K562 (cell line): ENCODE data around the gene TNFRSF19. TPM values are rescaled to one million over a fixed set of nuclear protein-coding genes. Genes with fewer than 3 reads are reported as not detected.

Source experiments
- ATAC-seq: fragments of 200-7000 bp; cut with Tn5 transposase; 3 replicates; pipeline ENCODE4 v1.9.1; 2020; ENCODE audit warnings: moderate library complexity
- BruUV-seq: library from RNA; stranded (reverse); fragments of 400-500 nt; replicated peaks from 2 replicates; lab custom pipeline; 2021; lab: Mats Ljungman, UMichigan
- CTCF ChIA-PET: fragments of 300-600 bp; formaldehyde crosslinking; extraction: SDS; loops from one replicate; lab custom pipeline; 2021; ENCODE audit warnings: low intra/inter-chr PET ratio; lab: Yijun Ruan, JAX
- POLR2A ChIA-PET: fragments of 300-600, 350-650 bp; sonication (Branson Sonifier 250); formaldehyde crosslinking; extraction: SDS; loops from one replicate; lab custom pipeline; 2021; ENCODE audit warnings: antibody characterized with exemption, inconsistent platforms; lab: Yijun Ruan, JAX
- DNase-seq, 4 experiments: peaks; one replicate each; pipeline versions ENCODE4 v3.0.0 to v3.0.0-alpha.2; 2011 to 2018; ENCODE audit warnings: low spot score in 3 of 4, mixed read lengths in 3 of 4; ENCODE audit errors: extremely low read depth in 1 of 4
- FAIRE-seq: peaks from 2 replicates; lab custom pipeline; 2011; peaks lifted over from hg19 to GRCh38; lab: Jason Lieb, UNC
- H2AFZ ChIP-seq: 2 replicates; pipeline ENCODE4 v1.6.0; 2011; ENCODE audit warnings: low read depth, low read length, control low read depth, inconsistent platforms
- H3K27ac ChIP-seq: fragments of 200-600 bp; 3 replicates; pipeline ENCODE4 v1.8.0; 2011; ENCODE audit warnings: low read depth, mild to moderate bottlenecking, control low read depth, inconsistent platforms, low read length, moderate library complexity, mixed read lengths; ENCODE audit errors: extremely low read depth
- H3K27me3 ChIP-seq, 2 experiments: fragments of 300-600 bp in 1 of 2; 2 replicates in 1 of 2; 3 replicates in 1 of 2; pipeline versions ENCODE4 v1.6.0 to v1.8.0; 2011; ENCODE audit warnings: inconsistent platforms in 2 of 2, low read length in 2 of 2, mild to moderate bottlenecking in 1 of 2, mixed read lengths in 1 of 2, moderate library complexity in 1 of 2; ENCODE audit not compliant: control insufficient read depth in 2 of 2, insufficient read depth in 2 of 2
- H3K36me3 ChIP-seq: fragments of 300-600 bp; 3 replicates; pipeline ENCODE4 v1.8.0; 2011; ENCODE audit warnings: mild to moderate bottlenecking, low read length, inconsistent platforms; ENCODE audit not compliant: control insufficient read depth, insufficient read depth
- H3K4me1 ChIP-seq, 2 experiments: fragments of 200-600 bp in 1 of 2; replicated peaks in 1 of 2; 2 replicates in 1 of 2; 3 replicates in 1 of 2; pipeline versions ENCODE4 v1.5.1 to v1.8.0; 2011; ENCODE audit warnings: inconsistent platforms in 2 of 2, low read length in 2 of 2, mild to moderate bottlenecking in 1 of 2, mixed read lengths in 1 of 2, moderate library complexity in 1 of 2; ENCODE audit not compliant: control insufficient read depth in 2 of 2, insufficient read depth in 2 of 2
- H3K4me2 ChIP-seq: 2 replicates; pipeline ENCODE4 v1.6.1; 2011; ENCODE audit warnings: low read length, control low read depth, inconsistent platforms, mixed read lengths; ENCODE audit not compliant: insufficient read depth
- H3K4me3 ChIP-seq: fragments of 200-600 bp; sonication (generic), shearing (Covaris generic); 2 replicates; pipeline ENCODE4 v1.5.1; 2016; ENCODE audit warnings: control low read depth, inconsistent platforms
- H3K79me2 ChIP-seq: fragments of 200-600 bp; 3 replicates; pipeline ENCODE4 v1.8.0; 2011; ENCODE audit warnings: low read length, inconsistent platforms; ENCODE audit not compliant: control insufficient read depth, insufficient read depth
- H3K9ac ChIP-seq, 2 experiments: 2 replicates each; pipeline versions ENCODE4 v1.6.0 to v1.6.1; 2011; ENCODE audit warnings: low read depth in 2 of 2, low read length in 2 of 2, control low read depth in 1 of 2, inconsistent platforms in 1 of 2, mild to moderate bottlenecking in 1 of 2, mixed read lengths in 1 of 2; ENCODE audit not compliant: insufficient read depth in 1 of 2
- H3K9me1 ChIP-seq: one replicate; pipeline ENCODE4 v1.6.0; 2011; ENCODE audit warnings: inconsistent platforms, mild to moderate bottlenecking, low read length, moderate library complexity; ENCODE audit not compliant: control insufficient read depth, insufficient read depth
- H3K9me3 ChIP-seq: replicated peaks from 2 replicates; pipeline ENCODE4 v1.5.1; 2011; ENCODE audit warnings: low read depth, low read length, inconsistent platforms; ENCODE audit not compliant: control insufficient read depth, insufficient read depth
- H4K20me1 ChIP-seq: replicated peaks from 2 replicates; pipeline ENCODE4 v1.6.1; 2011; ENCODE audit warnings: low read length, inconsistent platforms, mixed read lengths; ENCODE audit not compliant: control insufficient read depth, insufficient read depth
- CSDE1 ChIP-seq, 2 experiments: fragments of 450-650 bp; IDR thresholded peaks; 2 replicates each; pipeline ENCODE4 v1.6.1; 2016; ENCODE audit warnings: mild to moderate bottlenecking in 1 of 2
- EHMT2 ChIP-seq: fragments of 450-650 bp; IDR thresholded peaks from 2 replicates; pipeline ENCODE4 v1.6.1; 2018; ENCODE audit warnings: antibody characterized with exemption
- ELK1 ChIP-seq: sonication (generic); formaldehyde crosslinking; IDR thresholded peaks from 2 replicates; pipeline ENCODE4 v1.8.1; 2022; ENCODE audit warnings: missing genetic modification reagents
- EWSR1 ChIP-seq: fragments of 450-650 bp; IDR thresholded peaks from 2 replicates; pipeline ENCODE4 v1.6.1; 2018; ENCODE audit warnings: borderline replicate concordance, mild to moderate bottlenecking, low read depth, moderate library complexity; ENCODE audit not compliant: partially characterized antibody
- HINFP ChIP-seq: fragments of 450-650 bp; conservative IDR thresholded peaks from 2 replicates; pipeline ENCODE4 v1.6.1; 2016; ENCODE audit warnings: missing genetic modification characterization, low read depth, mild to moderate bottlenecking, control low read depth, missing compliant biosample characterization
- HOXB6 ChIP-seq: fragments of 250-450 bp; sonication (Bioruptor Pico); IDR thresholded peaks from 2 replicates; pipeline ENCODE4 v1.5.1; 2022; ENCODE audit warnings: mild to moderate bottlenecking, borderline replicate concordance
- ILK ChIP-seq: fragments of 450-650 bp; IDR thresholded peaks from 2 replicates; pipeline ENCODE4 v1.6.1; 2016; ENCODE audit warnings: missing genetic modification characterization, low read depth, mild to moderate bottlenecking, missing compliant biosample characterization, moderate library complexity, borderline replicate concordance
- RAD51 ChIP-seq: fragments of 450-650 bp; IDR thresholded peaks from 2 replicates; pipeline ENCODE4 v1.7.1; 2016; ENCODE audit warnings: low read depth, mild to moderate bottlenecking, borderline replicate concordance
- RBM17 ChIP-seq: fragments of 200-400 bp; formaldehyde crosslinking; IDR thresholded peaks from 2 replicates; pipeline ENCODE4 v1.6.1; 2017; ENCODE audit warnings: low read depth, mild to moderate bottlenecking, low read length, borderline replicate concordance
- SIX5 ChIP-seq, 2 experiments: IDR thresholded peaks; 2 replicates each; pipeline ENCODE4 v1.6.1; 2011; ENCODE audit warnings: low read length in 2 of 2, borderline replicate concordance in 1 of 2, low read depth in 1 of 2, mild to moderate bottlenecking in 1 of 2, moderate library complexity in 1 of 2; ENCODE audit not compliant: insufficient read depth in 1 of 2
- SREBF2 ChIP-seq: sonication (generic); formaldehyde crosslinking; IDR thresholded peaks from 2 replicates; pipeline ENCODE4 v1.4.0; 2020; ENCODE audit warnings: mild to moderate bottlenecking, missing genetic modification reagents
- ZBTB9 ChIP-seq: fragments of 450-650 bp; formaldehyde crosslinking; IDR thresholded peaks from 2 replicates; pipeline ENCODE4 v1.4.0; 2020; ENCODE audit warnings: mild to moderate bottlenecking, moderate library complexity
- ZEB2 ChIP-seq: fragments of 450-650 bp; IDR thresholded peaks from 2 replicates; pipeline ENCODE4 v1.6.1; 2016
- ZNF274 ChIP-seq: IDR thresholded peaks from 2 replicates; pipeline ENCODE4 v1.6.1; 2011; ENCODE audit warnings: low read depth, mild to moderate bottlenecking, low read length, moderate library complexity, borderline replicate concordance
- ZNF449 ChIP-seq: fragments of 250-450 bp; sonication (Bioruptor Pico); IDR thresholded peaks from 2 replicates; pipeline ENCODE4 v1.8.0; 2022; ENCODE audit warnings: moderate library complexity, mild to moderate bottlenecking, inconsistent platforms
- ZNF589 ChIP-seq: fragments of 200-800 bp; sonication (Bioruptor generic); IDR thresholded peaks from 2 replicates; pipeline ENCODE4 v1.6.1; 2016; ENCODE audit warnings: low read depth, missing genetic modification characterization, missing compliant biosample characterization
- ZNF75A ChIP-seq: fragments of 450-650 bp; formaldehyde crosslinking; IDR thresholded peaks from 2 replicates; pipeline ENCODE4 v1.4.0; 2020; ENCODE audit warnings: mild to moderate bottlenecking
- ZNF764 ChIP-seq: fragments of 250-450 bp; sonication (Bioruptor Pico); IDR thresholded peaks from 2 replicates; pipeline ENCODE4 v1.4.0; 2020; ENCODE audit warnings: low read depth, mild to moderate bottlenecking, moderate library complexity
- WGBS: fragments of 100-300 bp; shearing (Covaris generic); methylation state at CpG from one replicate; pipeline ENCODE4 v1.1.6; 2016; ENCODE audit warnings: low coverage, mixed read lengths; ENCODE audit not compliant: insufficient coverage; ENCODE audit errors: missing lambda C conversion rate; 5-methylcytosine and 5-hydroxymethylcytosine counted together
- in situ Hi-C: fragments of 300-500 bp; cut with MboI; formaldehyde crosslinking; loops from 4 replicates; pipeline ENCODE4 v1.15.0; 2018; ENCODE audit warnings: inconsistent platforms, mixed read lengths
- intact Hi-C: fragments of 100-400 bp; cut with micrococcal nuclease; formaldehyde crosslinking; loops from 2 replicates; pipeline ENCODE4 v1.14.2; 2022
- polyA plus RNA-seq, 8 experiments: library from polyadenylated mRNA; depleted of rRNA in 4 of 8; stranded (reverse) in 5 of 8; unstranded in 3 of 8; fragments of >200 nt; fragmentation: Nextera tagmentation in 2 of 8; fragmentation: Illumina TruSeq in 1 of 8; extraction: Ambion mirVana in 2 of 8; extraction: Trizol in 1 of 8; gene quantifications; 2 replicates each; pipeline versions ENCODE4 v1.2.1 to v1.2.3, GENCODE V29; 2011 to 2014; ENCODE audit warnings: inconsistent platforms in 1 of 8, missing spikeins in 1 of 8
- total RNA-seq, 7 experiments: library from RNA; depleted of rRNA in 6 of 7; stranded (reverse); fragments of >200 nt in 6 of 7; fragmentation: Illumina TruSeq in 2 of 7; extraction: Trizol in 2 of 7; gene quantifications; 2 replicates each; pipeline versions ENCODE4 v1.2.1 to v1.2.3, GENCODE V29; 2011 to 2021; ENCODE audit warnings: low replicate concordance in 1 of 7

Gene TNFRSF19
- total and polyA plus RNA-seq, 9 of the 15 experiments (the other 6 are each of a cell fraction or from before 2014, with no cell fraction given), result 0.01 to 0.07 TPM; not detected in 7

GRCh38 chr13:23645851-23646250 is 75.6 kb downstream of the TNFRSF19 start:
- ATAC-seq, result no peak
- TF ChIP-seq ZBTB9 (CRISPR knock-in tag), result no peak
- TF ChIP-seq HOXB6 (CRISPR knock-in tag), result no peak
- TF ChIP-seq CSDE1 (IDR thresholded peaks at IDR 0.05), result no peak
- TF ChIP-seq EHMT2, result no peak
- no peak for TF ChIP-seq HINFP (tag)
- TF ChIP-seq ELK1, result no peak
- TF ChIP-seq SIX5 (IDR thresholded peaks at IDR 0.05; ENCODE audit: borderline replicate concordance in 1 of 2, insufficient read depth in 1 of 2, low read depth in 1 of 2, low read length in 2 of 2), result no peak
- TF ChIP-seq SREBF2 (CRISPR knock-in tag), result no peak
- TF ChIP-seq ZNF589, result no peak
- TF ChIP-seq ZNF764 (CRISPR knock-in tag), result no peak
- no peak for TF ChIP-seq ZNF274
- TF ChIP-seq ZNF449 (CRISPR knock-in tag), result no peak
- no peak for TF ChIP-seq ZNF75A (CRISPR knock-in tag)
- no peak for TF ChIP-seq ILK (tag)
- TF ChIP-seq ZEB2, result no peak
- TF ChIP-seq RBM17, result no peak
- TF ChIP-seq RAD51, result no peak
- no peak for TF ChIP-seq EWSR1
- TF ChIP-seq, all 486 proteins: peak for 0
- intact Hi-C loops (no loop called here), in situ Hi-C loops (no loop called here)
- BruUV-seq, result no TSS peak
- ChIA-PET POLR2A (no interaction called here), CTCF (no interaction called here)
- no peak overlapping the region for H2AFZ ChIP-seq
- H3K36me3 ChIP-seq, result no peaks in the 10 kb centered on the region
- no peak overlapping the region for H3K4me2 ChIP-seq
- no peak for DNase-seq
- WGBS, result 10% methylated on average over 2 of the region's 5 CpGs
- no peaks in the 10 kb centered on the region for H3K79me2 ChIP-seq
- FAIRE-seq, result no peak
- no peaks in the 10 kb centered on the region for H4K20me1 ChIP-seq
- H3K27ac ChIP-seq, result no peak overlapping the region
- no peaks in the 10 kb centered on the region for H3K9me3 ChIP-seq
- H3K27me3 ChIP-seq, result no peaks in the 10 kb centered on the region
- H3K9me1 ChIP-seq, result no peaks in the 10 kb centered on the region
- no peak overlapping the region for H3K9ac ChIP-seq
- no peaks in the 10 kb centered on the region for H3K4me1 ChIP-seq
- H3K4me3 ChIP-seq, result no peak overlapping the region
